Measurements from ENCODE around the gene C19orf25. TPM values are rescaled to one million over a fixed set of nuclear protein-coding genes. Genes with fewer than 3 reads are reported as not detected.
"Not testable (repeated sequence)": the region's sequence is repeated elsewhere in the genome, so short reads cannot be mapped to it uniquely, and the experiment has no call there.

Gene C19orf25
- total and polyA plus RNA-seq, 2 donors (not counting 1 experiment from before 2014, with no cell fraction given) = 11.2 to 24.8 TPM

DNA sequence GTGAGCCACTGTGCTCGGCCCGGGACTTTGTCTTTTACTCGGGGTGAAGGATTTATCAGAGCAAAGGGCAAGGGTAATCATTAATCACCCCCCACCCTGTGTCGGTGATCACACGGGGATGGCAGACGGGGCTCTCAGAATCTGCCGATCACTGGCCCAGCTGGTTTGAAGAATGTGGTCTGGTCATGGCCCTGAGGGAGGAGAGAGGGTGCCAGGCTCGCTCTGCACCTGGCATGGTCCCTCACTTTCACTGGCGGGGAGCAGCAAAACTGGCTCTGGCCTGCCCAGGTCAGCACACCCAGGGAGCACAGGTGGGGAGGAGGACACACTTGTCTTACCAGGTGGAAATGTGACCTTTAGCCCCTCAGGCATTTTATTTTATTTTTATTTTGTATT, 22.2 kb upstream of the C19orf25 start:
- no peak overlapping the region for H3K27ac ChIP-seq (ENCODE audit: insufficient read depth, low read length)
- H3K27me3 ChIP-seq (ENCODE audit: control insufficient read depth, insufficient read depth, low read length) = peaks cover 9% of the 10 kb centered on the region
- H4K20me1 ChIP-seq (ENCODE audit: control insufficient read depth, extremely low read depth, insufficient read depth, low read length) = no peaks in the 10 kb centered on the region
- TF ChIP-seq, protein P1, sequence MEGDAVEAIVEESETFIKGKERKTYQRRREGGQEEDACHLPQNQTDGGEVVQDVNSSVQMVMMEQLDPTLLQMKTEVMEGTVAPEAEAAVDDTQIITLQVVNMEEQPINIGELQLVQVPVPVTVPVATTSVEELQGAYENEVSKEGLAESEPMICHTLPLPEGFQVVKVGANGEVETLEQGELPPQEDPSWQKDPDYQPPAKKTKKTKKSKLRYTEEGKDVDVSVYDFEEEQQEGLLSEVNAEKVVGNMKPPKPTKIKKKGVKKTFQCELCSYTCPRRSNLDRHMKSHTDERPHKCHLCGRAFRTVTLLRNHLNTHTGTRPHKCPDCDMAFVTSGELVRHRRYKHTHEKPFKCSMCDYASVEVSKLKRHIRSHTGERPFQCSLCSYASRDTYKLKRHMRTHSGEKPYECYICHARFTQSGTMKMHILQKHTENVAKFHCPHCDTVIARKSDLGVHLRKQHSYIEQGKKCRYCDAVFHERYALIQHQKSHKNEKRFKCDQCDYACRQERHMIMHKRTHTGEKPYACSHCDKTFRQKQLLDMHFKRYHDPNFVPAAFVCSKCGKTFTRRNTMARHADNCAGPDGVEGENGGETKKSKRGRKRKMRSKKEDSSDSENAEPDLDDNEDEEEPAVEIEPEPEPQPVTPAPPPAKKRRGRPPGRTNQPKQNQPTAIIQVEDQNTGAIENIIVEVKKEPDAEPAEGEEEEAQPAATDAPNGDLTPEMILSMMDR (conservative IDR thresholded peaks at IDR 0.05 in 1 of 2, IDR thresholded peaks at IDR 0.05 in 1 of 2; ENCODE audit: low read depth in 1 of 2, low read length in 2 of 2) = no peak
- no peaks in the 10 kb centered on the region for H3K36me3 ChIP-seq (ENCODE audit: control insufficient read depth, insufficient read depth, low read length)
- no peak overlapping the region for H3K4me2 ChIP-seq (ENCODE audit: extremely low read depth, insufficient read depth, low read length)
- no peak overlapping the region for H2AFZ ChIP-seq (ENCODE audit: low read length)
- no peak overlapping the region for H3K9ac ChIP-seq (ENCODE audit: insufficient read depth, low read length)
- H3K4me3 ChIP-seq (replicated peaks in 1 of 4; ENCODE audit: control extremely low read depth in 1 of 4, insufficient read depth in 1 of 4, low read depth in 3 of 4, low read length in 4 of 4) = no peak overlapping the region
- H3K4me1 ChIP-seq (ENCODE audit: control insufficient read depth, extremely low read depth, insufficient read depth, low read length) = peaks cover 2% of the 10 kb centered on the region
- H3K9me3 ChIP-seq (ENCODE audit: control insufficient read depth, insufficient read depth, low read depth, low read length) = no peaks in the 10 kb centered on the region
- no peaks in the 10 kb centered on the region for H3K79me2 ChIP-seq (ENCODE audit: control insufficient read depth, insufficient read depth, low read length)
- DNase-seq (ENCODE audit: low read depth in 2 of 2) = no peak

GRCh38 chr19:1499231-1499630, 20.2 kb upstream of the C19orf25 start:
- H3K9ac ChIP-seq (ENCODE audit: insufficient read depth, low read length); H3K27me3 ChIP-seq (ENCODE audit: control insufficient read depth, insufficient read depth, low read length); H3K79me2 ChIP-seq (ENCODE audit: control insufficient read depth, insufficient read depth, low read length); H4K20me1 ChIP-seq (ENCODE audit: control insufficient read depth, extremely low read depth, insufficient read depth, low read length); H3K9me3 ChIP-seq (ENCODE audit: control insufficient read depth, insufficient read depth, low read depth, low read length); H2AFZ ChIP-seq (ENCODE audit: low read length); H3K4me2 ChIP-seq (ENCODE audit: extremely low read depth, insufficient read depth, low read length); H3K4me1 ChIP-seq (ENCODE audit: control insufficient read depth, extremely low read depth, insufficient read depth, low read length); H3K27ac ChIP-seq (ENCODE audit: insufficient read depth, low read length); DNase-seq (ENCODE audit: low read depth in 2 of 2); H3K4me3 ChIP-seq (replicated peaks in 1 of 4; ENCODE audit: control extremely low read depth in 1 of 4, insufficient read depth in 1 of 4, low read depth in 3 of 4, low read length in 4 of 4); H3K36me3 ChIP-seq (ENCODE audit: control insufficient read depth, insufficient read depth, low read length): not testable (repeated sequence)

- Histone ChIP-seq H3K4me2 (ENCODE audit: extremely low read depth, insufficient read depth, low read length) (no peak overlapping the region), H3K27me3 (ENCODE audit: control insufficient read depth, insufficient read depth, low read length) (peaks cover 8% of the 10 kb centered on the region), H3K9me3 (ENCODE audit: control insufficient read depth, insufficient read depth, low read depth, low read length) (no peaks in the 10 kb centered on the region), H3K9ac (ENCODE audit: insufficient read depth, low read length) (no peak overlapping the region), H3K79me2 (ENCODE audit: control insufficient read depth, insufficient read depth, low read length) (no peaks in the 10 kb centered on the region), H3K27ac (ENCODE audit: insufficient read depth, low read length) (no peak overlapping the region), H3K4me3 (replicated peaks in 1 of 4; ENCODE audit: control extremely low read depth in 1 of 4, insufficient read depth in 1 of 4, low read depth in 3 of 4, low read length in 4 of 4) (no peak overlapping the region), H3K36me3 (ENCODE audit: control insufficient read depth, insufficient read depth, low read length) (no peaks in the 10 kb centered on the region), H2AFZ (ENCODE audit: low read length) (no peak overlapping the region), H4K20me1 (ENCODE audit: control insufficient read depth, extremely low read depth, insufficient read depth, low read length) (no peaks in the 10 kb centered on the region), H3K4me1 (ENCODE audit: control insufficient read depth, extremely low read depth, insufficient read depth, low read length) (no peaks in the 10 kb centered on the region)
- no peak for DNase-seq (ENCODE audit: low read depth in 2 of 2)
- TF ChIP-seq, protein P1 (conservative IDR thresholded peaks at IDR 0.05 in 1 of 2, IDR thresholded peaks at IDR 0.05 in 1 of 2; ENCODE audit: low read depth in 1 of 2, low read length in 2 of 2) = no peak
- TF ChIP-seq EZH2 (IDR thresholded peaks at IDR 0.05; ENCODE audit: low read length, missing control alignments) = no peak
Measured at GRCh38 chr19:1497578-1498235, 18.7 kb upstream of the C19orf25 start.
